HepG2 (cell line): ENCODE measurements around the gene CHFR. TPM values are rescaled to one million over a fixed set of nuclear protein-coding genes. Genes with fewer than 3 reads are reported as not detected.

Source experiments
- ATF2 ChIP-seq: sonication (generic); formaldehyde crosslinking; IDR thresholded peaks from 2 replicates; pipeline ENCODE4 v1.4.0; 2020; ENCODE audit warnings: missing genetic modification reagents
- BCLAF1 ChIP-seq: fragments of 450-650 bp; IDR thresholded peaks from 2 replicates; pipeline ENCODE4 v1.6.1; 2017; ENCODE audit warnings: mild to moderate bottlenecking
- DDIT3 ChIP-seq: sonication (generic); formaldehyde crosslinking; IDR thresholded peaks from 2 replicates; pipeline ENCODE4 v1.4.0; 2020; ENCODE audit warnings: mild to moderate bottlenecking, missing genetic modification reagents
- GZF1 ChIP-seq: sonication (generic); formaldehyde crosslinking; IDR thresholded peaks from 2 replicates; pipeline ENCODE4 v1.5.1; 2020; ENCODE audit warnings: mild to moderate bottlenecking, missing genetic modification reagents
- KDM1A ChIP-seq: IDR thresholded peaks from 2 replicates; pipeline ENCODE4 v1.6.1; 2016; ENCODE audit warnings: missing compliant biosample characterization
- MAFG ChIP-seq: sonication (generic); formaldehyde crosslinking; IDR thresholded peaks from 2 replicates; pipeline ENCODE4 v1.5.1; 2020; ENCODE audit warnings: mild to moderate bottlenecking, missing genetic modification reagents
- POLR2G ChIP-seq: fragments of 200-400 bp; formaldehyde crosslinking; IDR thresholded peaks from 2 replicates; pipeline ENCODE4 v1.6.1; 2018; ENCODE audit warnings: mild to moderate bottlenecking, low read depth, low read length, moderate library complexity
- RERE ChIP-seq: IDR thresholded peaks from 2 replicates; pipeline ENCODE4 v1.6.1; 2016; ENCODE audit warnings: low read depth, missing genetic modification reagents, missing compliant biosample characterization
- ZNF282 ChIP-seq: fragments of 450-650 bp; IDR thresholded peaks from 2 replicates; pipeline ENCODE4 v1.6.1; 2018; ENCODE audit not compliant: partially characterized antibody
- ZNF33B ChIP-seq: sonication (generic); formaldehyde crosslinking; IDR thresholded peaks from 2 replicates; pipeline ENCODE4 v1.5.1; 2020; ENCODE audit warnings: mild to moderate bottlenecking, missing genetic modification reagents
- ZNF431 ChIP-seq: sonication (generic); formaldehyde crosslinking; IDR thresholded peaks from 2 replicates; pipeline ENCODE4 v1.9.0; 2022; ENCODE audit warnings: missing genetic modification reagents, low read depth, mild to moderate bottlenecking, borderline replicate concordance
- ZNF496 ChIP-seq: sonication (generic); formaldehyde crosslinking; IDR thresholded peaks from 2 replicates; pipeline ENCODE4 v1.8.1; 2023; ENCODE audit warnings: mild to moderate bottlenecking, moderate library complexity, missing genetic modification reagents; ENCODE audit not compliant: insufficient replicate concordance
- ZNF639 ChIP-seq: conservative IDR thresholded peaks from 2 replicates; pipeline ENCODE4 v1.6.1; 2018; ENCODE audit warnings: missing genetic modification reagents
- ZNF878 ChIP-seq: sonication (generic); formaldehyde crosslinking; IDR thresholded peaks from 2 replicates; pipeline ENCODE4 v1.8.1; 2023; ENCODE audit warnings: mild to moderate bottlenecking, missing genetic modification reagents, moderate library complexity
- polyA plus RNA-seq, 8 experiments: library from polyadenylated mRNA; depleted of rRNA in 3 of 8; stranded (reverse) in 7 of 8; unstranded in 1 of 8; fragments of >200 nt; fragmentation: Illumina TruSeq in 4 of 8; extraction: Trizol in 4 of 8; gene quantifications; 2 replicates each; pipeline versions ENCODE4 v1.2.1 to v1.2.3, GENCODE V29; 2011 to 2016; ENCODE audit warnings: low read depth in 4 of 8, missing spikeins in 1 of 8, mixed read lengths in 1 of 8; ENCODE audit not compliant: insufficient read depth in 1 of 8
- total RNA-seq, 5 experiments: library from RNA; depleted of rRNA; stranded (reverse); fragments of >200 nt; fragmentation: Illumina TruSeq; extraction: Trizol; gene quantifications; 2 replicates each; pipeline ENCODE4 v1.2.3, GENCODE V29; 2016; ENCODE audit warnings: low read depth in 1 of 5

The CHFR gene
- total and polyA plus RNA-seq, 2 of the 13 experiments (the other 11 are each of a cell fraction or from before 2014, with no cell fraction given) = 21.4 to 21.5 TPM

- TF ChIP-seq RERE (CRISPR knock-in tag) (no peak), BCLAF1 (no peak), KDM1A (CRISPR knock-in tag) (no peak), GZF1 (no peak), ZNF496 (CRISPR knock-in tag) (no peak), ZNF639 (CRISPR knock-in tag) (peak; percentile 82), MAFG (CRISPR knock-in tag) (no peak), ZNF878 (CRISPR knock-in tag) (0 out of 2 replicates have a peak, but pooled peaks have one; percentile 49), ZNF431 (peak; percentile 41; the same call in 1 of the 2 replicates), ZNF33B (no peak), ZNF282 (no peak), DDIT3 (no peak), ATF2 (0 out of 2 replicates have a peak, but pooled peaks have one; percentile 26), POLR2G (peak; percentile 71)
Measured at GRCh38 chr12:132828706-132829534, 58.5 kb downstream of the CHFR start, which contains the start of gene GOLGA3 (continued).
